ENCODE data around the gene FLRT1. TPM values are rescaled to one million over a fixed set of nuclear protein-coding genes. Genes with fewer than 3 reads are reported as not detected.

The FLRT1 gene
- not detected in 2 replicates for total RNA-seq

- no peak for DNase-seq (ENCODE audit: low read depth, low spot score)
Observed at GRCh38 chr11:64035576-64035975, at the start of gene FLRT1. TSS of gene FLRT1 (plus strand) at chr11:64035931. CDS start at chr11:64116268, 80,337 bp downstream.

- peak; percentile 80 for DNase-seq (ENCODE audit: low read depth, low spot score)
Observed at GRCh38 chr11:63986156-63986931, 49.4 kb upstream of the FLRT1 start, which contains the start of gene OTUB1. TSS of gene OTUB1 (plus strand) at chr11:63986438. CDS start at chr11:63986457, 19 bp downstream.

GRCh38 chr11:63986932-63987513 lies 48.7 kb upstream of the FLRT1 start:
- no peak for DNase-seq (ENCODE audit: low read depth, low spot score)

GRCh38 chr11:63991558-63991957 lies 44.2 kb upstream of the FLRT1 start:
- no peak for DNase-seq (ENCODE audit: low read depth, low spot score)

GRCh38 chr11:63993100-63993499 lies 42.6 kb upstream of the FLRT1 start:
- no peak for DNase-seq (ENCODE audit: low read depth, low spot score)

- DNase-seq (ENCODE audit: low read depth, low spot score) = no peak
Observed at GRCh38 chr11:63993993-63994392, 41.7 kb upstream of the FLRT1 start.

GRCh38 chr11:63996512-63996911 lies 39.2 kb upstream of the FLRT1 start:
- DNase-seq (ENCODE audit: low read depth, low spot score) = no peak

GRCh38 chr11:63997104-63997700 lies 38.5 kb upstream of the FLRT1 start:
- no peak for DNase-seq (ENCODE audit: low read depth, low spot score)

- DNase-seq (ENCODE audit: low read depth, low spot score) = no peak
Observed at GRCh38 chr11:63997801-63998337, 37.9 kb upstream of the FLRT1 start.

- no peak for DNase-seq (ENCODE audit: low read depth, low spot score)
Observed at GRCh38 chr11:63998558-63999348, 37.0 kb upstream of the FLRT1 start.

- no peak for DNase-seq (ENCODE audit: low read depth, low spot score)
Observed at GRCh38 chr11:63999349-64000025, 36.2 kb upstream of the FLRT1 start.

GRCh38 chr11:64000026-64000739 lies 35.5 kb upstream of the FLRT1 start:
- DNase-seq (ENCODE audit: low read depth, low spot score) = peak; percentile 22

- DNase-seq (ENCODE audit: low read depth, low spot score) = no peak
Observed at GRCh38 chr11:64000740-64001483, 34.8 kb upstream of the FLRT1 start.

- DNase-seq (ENCODE audit: low read depth, low spot score) = peak; percentile 7
Observed at GRCh38 chr11:64001484-64002420, 34.0 kb upstream of the FLRT1 start.

- DNase-seq (ENCODE audit: low read depth, low spot score) = no peak
Observed at GRCh38 chr11:64003807-64004589, 31.7 kb upstream of the FLRT1 start.

GRCh38 chr11:64004590-64004984 lies 31.1 kb upstream of the FLRT1 start:
- no peak for DNase-seq (ENCODE audit: low read depth, low spot score)

- no peak for DNase-seq (ENCODE audit: low read depth, low spot score)
Observed at GRCh38 chr11:64005691-64006090, 30.0 kb upstream of the FLRT1 start.

GRCh38 chr11:64006398-64006797 lies 29.3 kb upstream of the FLRT1 start:
- no peak for DNase-seq (ENCODE audit: low read depth, low spot score)

All from pulmonary artery endothelial cell (primary cell).